K562 (cell line): Measurements from ENCODE around the gene MLST8. TPM values are rescaled to one million over a fixed set of nuclear protein-coding genes. Genes with fewer than 3 reads are reported as not detected.

Experiments used
- ARID1B ChIP-seq: fragments of 450-650 bp; IDR thresholded peaks from 2 replicates; pipeline ENCODE4 v1.6.1; 2016; ENCODE audit warnings: antibody characterized with exemption, mild to moderate bottlenecking, inconsistent platforms
- CREM ChIP-seq: IDR thresholded peaks from 2 replicates; pipeline ENCODE4 v1.6.1; 2014; ENCODE audit warnings: antibody characterized with exemption, low read depth
- ETS1 ChIP-seq: conservative IDR thresholded peaks from 2 replicates; pipeline ENCODE4 v1.6.1; 2011; ENCODE audit warnings: low read depth, mild to moderate bottlenecking, low read length; ENCODE audit not compliant: control insufficient read depth
- GTF3C2 ChIP-seq: IDR thresholded peaks from 3 replicates; pipeline ENCODE4 v1.6.1; 2011; ENCODE audit warnings: borderline replicate concordance, mild to moderate bottlenecking, moderate library complexity; ENCODE audit not compliant: insufficient read length; ENCODE audit errors: extremely low read depth
- KLF13 ChIP-seq: fragments of 450-650 bp; IDR thresholded peaks from 2 replicates; pipeline ENCODE4 v1.6.1; 2016; ENCODE audit warnings: missing genetic modification characterization, low read depth, mild to moderate bottlenecking, missing compliant biosample characterization, moderate library complexity, borderline replicate concordance
- POLR3A ChIP-seq: IDR thresholded peaks from 2 replicates; pipeline ENCODE4 v1.6.1; 2011; ENCODE audit warnings: borderline replicate concordance, mild to moderate bottlenecking, moderate library complexity; ENCODE audit not compliant: insufficient read length, insufficient read depth; ENCODE audit errors: extremely low read depth
- PRMT5 ChIP-seq: sonication (generic); formaldehyde crosslinking; IDR thresholded peaks from 2 replicates; pipeline ENCODE4 v1.5.0; 2020; ENCODE audit warnings: missing genetic modification reagents
- RNF2 ChIP-seq: sonication (generic); IDR thresholded peaks from 2 replicates; pipeline ENCODE4 v1.6.1; 2016
- SMARCA5 ChIP-seq: fragments of 450-650 bp; IDR thresholded peaks from 2 replicates; pipeline ENCODE4 v1.6.1; 2016
- SOX6 ChIP-seq: fragments of 450-650 bp; IDR thresholded peaks from 2 replicates; pipeline ENCODE4 v1.6.1; 2014; ENCODE audit warnings: mild to moderate bottlenecking
- TARDBP ChIP-seq: fragments of 450-650 bp; IDR thresholded peaks from 2 replicates; pipeline ENCODE4 v1.6.1; 2016
- TFE3 ChIP-seq: fragments of 450-650 bp; formaldehyde crosslinking; IDR thresholded peaks from 2 replicates; pipeline ENCODE4 v1.4.0; 2020; ENCODE audit warnings: mild to moderate bottlenecking, mixed read lengths
- ZNF12 ChIP-seq: sonication (generic); formaldehyde crosslinking; IDR thresholded peaks from 2 replicates; pipeline ENCODE4 v1.4.0; 2020; ENCODE audit warnings: mild to moderate bottlenecking, missing genetic modification reagents
- ZNF197 ChIP-seq: fragments of 200-800 bp; sonication (Bioruptor generic); IDR thresholded peaks from 2 replicates; pipeline ENCODE4 v1.6.1; 2016; ENCODE audit warnings: low read depth, missing genetic modification characterization, missing compliant biosample characterization
- ZNF316 ChIP-seq: fragments of 450-650 bp; IDR thresholded peaks from 2 replicates; pipeline ENCODE4 v1.6.1; 2016
- ZNF324 ChIP-seq: fragments of 250-450 bp; sonication (Bioruptor Pico); IDR thresholded peaks from 2 replicates; pipeline ENCODE4 v1.4.0; 2020; ENCODE audit warnings: mild to moderate bottlenecking
- ZZZ3 ChIP-seq: fragments of 450-650 bp; IDR thresholded peaks from 2 replicates; pipeline ENCODE4 v1.6.1; 2016; ENCODE audit warnings: antibody characterized with exemption, mild to moderate bottlenecking, moderate library complexity
- polyA plus RNA-seq, 8 experiments: library from polyadenylated mRNA; depleted of rRNA in 4 of 8; stranded (reverse) in 5 of 8; unstranded in 3 of 8; fragments of >200 nt; fragmentation: Nextera tagmentation in 2 of 8; fragmentation: Illumina TruSeq in 1 of 8; extraction: Ambion mirVana in 2 of 8; extraction: Trizol in 1 of 8; gene quantifications; 2 replicates each; pipeline versions ENCODE4 v1.2.1 to v1.2.3, GENCODE V29; 2011 to 2014; ENCODE audit warnings: inconsistent platforms in 1 of 8, missing spikeins in 1 of 8
- total RNA-seq, 7 experiments: library from RNA; depleted of rRNA in 6 of 7; stranded (reverse); fragments of >200 nt in 6 of 7; fragmentation: Illumina TruSeq in 2 of 7; extraction: Trizol in 2 of 7; gene quantifications; 2 replicates each; pipeline versions ENCODE4 v1.2.1 to v1.2.3, GENCODE V29; 2011 to 2021; ENCODE audit warnings: low replicate concordance in 1 of 7
- TF ChIP-seq, protein P1 (sequence below): fragments of 450-650 bp; formaldehyde crosslinking; IDR thresholded peaks from 2 replicates; pipeline ENCODE4 v1.4.0; 2020; ENCODE audit warnings: mild to moderate bottlenecking, moderate library complexity
- TF ChIP-seq, protein P2 (sequence below), 2 experiments: fragments of 450-650 bp in 1 of 2; sonication (generic) in 1 of 2; formaldehyde crosslinking in 1 of 2; IDR thresholded peaks in 1 of 2; conservative IDR thresholded peaks in 1 of 2; 2 replicates each; pipeline versions ENCODE4 v1.6.1 to v1.8.1; 2016 to 2023; ENCODE audit warnings: mild to moderate bottlenecking in 2 of 2, moderate library complexity in 2 of 2, inconsistent platforms in 1 of 2, missing genetic modification reagents in 1 of 2

MLST8 gene
- total and polyA plus RNA-seq, 9 of the 15 experiments (the other 6 are each of a cell fraction or from before 2014, with no cell fraction given), result 1.5 to 116 (median 43.3) TPM

- TF ChIP-seq, protein P1, sequence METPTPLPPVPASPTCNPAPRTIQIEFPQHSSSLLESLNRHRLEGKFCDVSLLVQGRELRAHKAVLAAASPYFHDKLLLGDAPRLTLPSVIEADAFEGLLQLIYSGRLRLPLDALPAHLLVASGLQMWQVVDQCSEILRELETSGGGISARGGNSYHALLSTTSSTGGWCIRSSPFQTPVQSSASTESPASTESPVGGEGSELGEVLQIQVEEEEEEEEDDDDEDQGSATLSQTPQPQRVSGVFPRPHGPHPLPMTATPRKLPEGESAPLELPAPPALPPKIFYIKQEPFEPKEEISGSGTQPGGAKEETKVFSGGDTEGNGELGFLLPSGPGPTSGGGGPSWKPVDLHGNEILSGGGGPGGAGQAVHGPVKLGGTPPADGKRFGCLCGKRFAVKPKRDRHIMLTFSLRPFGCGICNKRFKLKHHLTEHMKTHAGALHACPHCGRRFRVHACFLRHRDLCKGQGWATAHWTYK (CRISPR knock-in tag), result 0 out of 2 replicates have a peak, but pooled peaks have one; percentile 15
- TF ChIP-seq ZNF12 (CRISPR knock-in tag) (no peak), CREM (peak; percentile 44), RNF2 (no peak), ZNF316 (no peak), TARDBP (no peak), ZNF197 (no peak), KLF13 (no peak), SMARCA5 (no peak), ARID1B (no peak), TFE3 (CRISPR knock-in tag) (no peak), ZZZ3 (no peak), POLR3A (no peak), SOX6 (no peak), PRMT5 (no peak), ZNF324 (CRISPR knock-in tag) (no peak), GTF3C2 (no peak), ETS1 (no peak)
- TF ChIP-seq, protein P2, sequence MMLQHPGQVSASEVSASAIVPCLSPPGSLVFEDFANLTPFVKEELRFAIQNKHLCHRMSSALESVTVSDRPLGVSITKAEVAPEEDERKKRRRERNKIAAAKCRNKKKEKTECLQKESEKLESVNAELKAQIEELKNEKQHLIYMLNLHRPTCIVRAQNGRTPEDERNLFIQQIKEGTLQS (IDR thresholded peaks at IDR 0.05), result no peak
- TF ChIP-seq, protein P2 (CRISPR knock-in tag; conservative IDR thresholded peaks at IDR 0.05), result no peak
Measured at GRCh38 chr16:2213817-2214718, 8.8 kb downstream of the MLST8 start (continued).
